GM18505 (cell line): ENCODE measurements around the gene NFATC1.

ENCODE experiments used
- ATAC-seq: cut with Tn5 transposase; IDR thresholded peaks from one replicate; pipeline ENCODE4 v1.9.1; 2021; ENCODE audit not compliant: unreplicated experiment
- POLR2A ChIP-seq: IDR thresholded peaks from 4 replicates; pipeline ENCODE4 v1.6.1; 2011; ENCODE audit warnings: borderline replicate concordance; ENCODE audit not compliant: insufficient read depth, insufficient read length; ENCODE audit errors: extremely low read depth

NFATC1 gene

GRCh38 chr18:79566771-79567431, 171.2 kb downstream of the NFATC1 start:
- TF ChIP-seq POLR2A = no peak

GRCh38 chr18:79567481-79568147, 171.9 kb downstream of the NFATC1 start:
- no peak for ATAC-seq
- no peak for TF ChIP-seq POLR2A

More at GRCh38 chr18:79566771-79567431, 171.2 kb downstream of the NFATC1 start:
- ATAC-seq = no peak

- no peak for ATAC-seq
- no peak for TF ChIP-seq POLR2A
These were observed 172.9 kb downstream of the NFATC1 start for GRCh38 chr18:79568543-79569205.

- no peak for TF ChIP-seq POLR2A
- ATAC-seq = no peak
These were observed 174.0 kb downstream of the NFATC1 start for GRCh38 chr18:79569720-79570119.

GRCh38 chr18:79570266-79571201, 174.8 kb downstream of the NFATC1 start:
- no peak for ATAC-seq
- no peak for TF ChIP-seq POLR2A

- no peak for TF ChIP-seq POLR2A
- ATAC-seq = no peak
These were observed 175.7 kb downstream of the NFATC1 start for GRCh38 chr18:79571211-79572092.

- no peak for TF ChIP-seq POLR2A
- no peak for ATAC-seq
These were observed 176.5 kb downstream of the NFATC1 start for GRCh38 chr18:79572093-79572780.

- no peak for ATAC-seq
- TF ChIP-seq POLR2A = no peak
These were observed 177.2 kb downstream of the NFATC1 start for GRCh38 chr18:79572848-79573451.

- no peak for TF ChIP-seq POLR2A
These were observed 178.3 kb downstream of the NFATC1 start for GRCh38 chr18:79573921-79574491.

GRCh38 chr18:79574938-79575525, 179.3 kb downstream of the NFATC1 start:
- no peak for ATAC-seq
- no peak for TF ChIP-seq POLR2A

More at GRCh38 chr18:79573921-79574491, 178.3 kb downstream of the NFATC1 start:
- ATAC-seq = no peak

GRCh38 chr18:79575891-79576685, 180.4 kb downstream of the NFATC1 start:
- ATAC-seq = no peak
- no peak for TF ChIP-seq POLR2A
